ENCODE measurements around the gene CTNNA3. TPM values are rescaled to one million over a fixed set of nuclear protein-coding genes. Genes with fewer than 3 reads are reported as not detected.
A peak's percentile ranks its signal among the peaks of the same experiment; 100 is the strongest.

The CTNNA3 gene
- total RNA-seq, 1 experiment from 2014 or later: 0.85 TPM

DNA sequence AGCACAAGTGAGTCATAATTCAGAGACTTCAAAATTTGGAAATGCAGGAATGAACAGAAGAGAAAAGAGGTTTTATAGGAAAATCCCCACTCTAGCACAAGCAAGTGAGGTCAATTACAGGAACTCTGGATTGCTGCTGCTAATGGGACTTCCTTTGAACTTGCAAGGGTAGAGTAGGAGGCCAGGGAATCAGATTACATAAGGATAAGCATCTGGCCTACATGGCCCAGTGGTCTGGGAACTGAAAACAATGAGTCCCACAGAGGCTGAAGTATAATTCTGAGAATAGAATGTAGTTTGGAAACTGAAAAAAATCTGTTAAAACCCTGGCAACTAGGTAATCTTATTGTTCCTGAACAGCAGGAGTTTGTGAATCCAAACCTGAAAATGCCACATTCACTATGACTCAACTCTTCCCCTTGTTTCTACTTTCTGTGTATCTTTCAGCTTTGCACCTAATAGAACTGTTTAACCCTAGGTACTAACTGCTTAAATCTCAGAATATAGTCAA is 66.5 kb downstream of the CTNNA3 start:
- Histone ChIP-seq H3K36me3 (ENCODE audit: control insufficient read depth, insufficient read depth, low read length) (no peaks in the 10 kb centered on the region), H3K27me3 (ENCODE audit: control insufficient read depth, insufficient read depth, low read length) (no peaks in the 10 kb centered on the region), H3K4me3 (ENCODE audit: low read depth in 2 of 2, low read length in 2 of 2) (no peak overlapping the region), H3K27ac (ENCODE audit: low read length) (peak overlapping the region; percentile 57), H3K4me1 (ENCODE audit: control insufficient read depth, insufficient read depth, low read length) (no peaks in the 10 kb centered on the region), H3K9me3 (ENCODE audit: control insufficient read depth, insufficient read depth, low read depth, low read length) (0 out of 2 replicates have a peak, but pooled peaks cover 4% of the 10 kb centered on the region)
- no TSS peak for BruUV-seq (replicated peaks)
- in situ Hi-C loops (cut with HindIII; ENCODE audit: low pct_unique_long_range_greater_than_20kb, low sequenced_read_pairs) (no loop called here), intact Hi-C loops (cut with micrococcal nuclease; ENCODE audit: unreplicated experiment) (no loop called here)
- no peak for DNase-seq (ENCODE audit: low read depth, low spot score)
- peak; percentile 73; the same call in 1 of the 2 replicates for ATAC-seq
- CTCF ChIA-PET: no interaction called here
- TF ChIP-seq TCF7L2 (IDR thresholded peaks at IDR 0.05; ENCODE audit: low read depth, low read length): peak; percentile 82
- TF ChIP-seq, protein P1, sequence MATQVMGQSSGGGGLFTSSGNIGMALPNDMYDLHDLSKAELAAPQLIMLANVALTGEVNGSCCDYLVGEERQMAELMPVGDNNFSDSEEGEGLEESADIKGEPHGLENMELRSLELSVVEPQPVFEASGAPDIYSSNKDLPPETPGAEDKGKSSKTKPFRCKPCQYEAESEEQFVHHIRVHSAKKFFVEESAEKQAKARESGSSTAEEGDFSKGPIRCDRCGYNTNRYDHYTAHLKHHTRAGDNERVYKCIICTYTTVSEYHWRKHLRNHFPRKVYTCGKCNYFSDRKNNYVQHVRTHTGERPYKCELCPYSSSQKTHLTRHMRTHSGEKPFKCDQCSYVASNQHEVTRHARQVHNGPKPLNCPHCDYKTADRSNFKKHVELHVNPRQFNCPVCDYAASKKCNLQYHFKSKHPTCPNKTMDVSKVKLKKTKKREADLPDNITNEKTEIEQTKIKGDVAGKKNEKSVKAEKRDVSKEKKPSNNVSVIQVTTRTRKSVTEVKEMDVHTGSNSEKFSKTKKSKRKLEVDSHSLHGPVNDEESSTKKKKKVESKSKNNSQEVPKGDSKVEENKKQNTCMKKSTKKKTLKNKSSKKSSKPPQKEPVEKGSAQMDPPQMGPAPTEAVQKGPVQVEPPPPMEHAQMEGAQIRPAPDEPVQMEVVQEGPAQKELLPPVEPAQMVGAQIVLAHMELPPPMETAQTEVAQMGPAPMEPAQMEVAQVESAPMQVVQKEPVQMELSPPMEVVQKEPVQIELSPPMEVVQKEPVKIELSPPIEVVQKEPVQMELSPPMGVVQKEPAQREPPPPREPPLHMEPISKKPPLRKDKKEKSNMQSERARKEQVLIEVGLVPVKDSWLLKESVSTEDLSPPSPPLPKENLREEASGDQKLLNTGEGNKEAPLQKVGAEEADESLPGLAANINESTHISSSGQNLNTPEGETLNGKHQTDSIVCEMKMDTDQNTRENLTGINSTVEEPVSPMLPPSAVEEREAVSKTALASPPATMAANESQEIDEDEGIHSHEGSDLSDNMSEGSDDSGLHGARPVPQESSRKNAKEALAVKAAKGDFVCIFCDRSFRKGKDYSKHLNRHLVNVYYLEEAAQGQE (IDR thresholded peaks at IDR 0.05; ENCODE audit: insufficient read depth in 1 of 2, low read depth in 2 of 2, low read length in 1 of 2): no peak
- POLR2A ChIA-PET: no interaction called here

DNA sequence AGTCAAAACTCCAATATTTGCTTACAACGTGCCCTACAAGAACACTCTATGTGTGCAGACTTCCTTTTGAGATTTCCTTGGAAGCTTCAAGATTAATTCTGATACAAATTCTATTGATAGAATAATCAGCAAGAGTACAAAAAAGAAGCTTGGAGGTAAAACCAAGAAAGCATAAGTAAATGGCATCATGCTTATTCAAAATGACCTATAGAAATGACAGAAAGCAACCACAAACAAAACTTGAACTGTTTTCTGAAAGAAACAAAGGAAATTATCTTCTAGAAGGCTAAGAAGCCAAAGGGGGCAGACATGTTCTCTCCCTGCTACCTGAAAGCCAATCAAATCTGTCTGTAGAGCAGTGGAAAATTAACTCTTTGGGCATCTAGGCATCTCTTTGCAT is 73.0 kb downstream of the CTNNA3 start:
- Histone ChIP-seq H3K4me3 (ENCODE audit: low read depth in 2 of 2, low read length in 2 of 2) (no peak overlapping the region), H3K27me3 (ENCODE audit: control insufficient read depth, insufficient read depth, low read length) (no peaks in the 10 kb centered on the region), H3K9me3 (ENCODE audit: control insufficient read depth, insufficient read depth, low read depth, low read length) (0 out of 2 replicates have a peak, but pooled peaks cover 4% of the 10 kb centered on the region), H3K27ac (ENCODE audit: low read length) (no peak overlapping the region), H3K4me1 (ENCODE audit: control insufficient read depth, insufficient read depth, low read length) (no peaks in the 10 kb centered on the region), H3K36me3 (ENCODE audit: control insufficient read depth, insufficient read depth, low read length) (no peaks in the 10 kb centered on the region)
- TF ChIP-seq POLR2AphosphoS5 (IDR thresholded peaks at IDR 0.05; ENCODE audit: low read depth, low read length) (no peak), TCF7L2 (IDR thresholded peaks at IDR 0.05; ENCODE audit: low read depth, low read length) (no peak), SIN3A (IDR thresholded peaks at IDR 0.05; ENCODE audit: borderline replicate concordance, insufficient read depth, low read depth, low read length) (no peak)
- TF ChIP-seq, protein P2, sequence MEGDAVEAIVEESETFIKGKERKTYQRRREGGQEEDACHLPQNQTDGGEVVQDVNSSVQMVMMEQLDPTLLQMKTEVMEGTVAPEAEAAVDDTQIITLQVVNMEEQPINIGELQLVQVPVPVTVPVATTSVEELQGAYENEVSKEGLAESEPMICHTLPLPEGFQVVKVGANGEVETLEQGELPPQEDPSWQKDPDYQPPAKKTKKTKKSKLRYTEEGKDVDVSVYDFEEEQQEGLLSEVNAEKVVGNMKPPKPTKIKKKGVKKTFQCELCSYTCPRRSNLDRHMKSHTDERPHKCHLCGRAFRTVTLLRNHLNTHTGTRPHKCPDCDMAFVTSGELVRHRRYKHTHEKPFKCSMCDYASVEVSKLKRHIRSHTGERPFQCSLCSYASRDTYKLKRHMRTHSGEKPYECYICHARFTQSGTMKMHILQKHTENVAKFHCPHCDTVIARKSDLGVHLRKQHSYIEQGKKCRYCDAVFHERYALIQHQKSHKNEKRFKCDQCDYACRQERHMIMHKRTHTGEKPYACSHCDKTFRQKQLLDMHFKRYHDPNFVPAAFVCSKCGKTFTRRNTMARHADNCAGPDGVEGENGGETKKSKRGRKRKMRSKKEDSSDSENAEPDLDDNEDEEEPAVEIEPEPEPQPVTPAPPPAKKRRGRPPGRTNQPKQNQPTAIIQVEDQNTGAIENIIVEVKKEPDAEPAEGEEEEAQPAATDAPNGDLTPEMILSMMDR (IDR thresholded peaks at IDR 0.05): no peak
- TF ChIP-seq, protein P1 (IDR thresholded peaks at IDR 0.05; ENCODE audit: insufficient read depth in 1 of 2, low read depth in 2 of 2, low read length in 1 of 2): no peak
- DNase-seq (ENCODE audit: low read depth, low spot score) (no peak), ATAC-seq (no peak)
- CTCF ChIA-PET: no interaction called here
- intact Hi-C loops (cut with micrococcal nuclease; ENCODE audit: unreplicated experiment) (no loop called here), in situ Hi-C loops (cut with HindIII; ENCODE audit: low pct_unique_long_range_greater_than_20kb, low sequenced_read_pairs) (no loop called here)
- no TSS peak for BruUV-seq (replicated peaks)
- POLR2A ChIA-PET: interaction anchor here (0.7 kb wide), 1 partner anchor 11 kb away, joined by 3 read pairs; no protein-coding TSS in a partner anchor
